ENCODE data around the gene DEK. TPM values are rescaled to one million over a fixed set of nuclear protein-coding genes. Genes with fewer than 3 reads are reported as not detected.

The DEK gene
- total RNA-seq, 1 experiment from 2014 or later, result 108 TPM

DNA sequence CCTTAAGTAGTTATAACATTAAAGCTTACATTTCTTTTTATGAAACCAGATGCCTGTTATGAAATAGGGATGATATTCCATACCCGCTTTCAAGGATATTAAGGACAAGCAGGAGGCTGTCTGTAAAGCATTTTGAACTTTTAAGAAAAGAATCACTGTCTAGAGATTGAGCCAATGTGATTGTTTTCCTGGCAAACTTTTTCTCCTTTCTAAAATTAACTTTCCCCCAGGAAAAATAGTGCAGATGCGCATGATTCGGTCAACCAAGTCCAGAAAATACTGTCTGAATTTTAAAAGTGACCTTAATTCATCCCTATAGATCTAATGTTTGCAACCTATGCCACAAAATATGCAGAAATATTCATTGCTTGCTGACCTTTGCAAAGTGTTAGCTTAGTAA lies 15.1 kb upstream of the DEK start:
- DNase-seq (ENCODE audit: low read depth, low spot score) (no peak), ATAC-seq (no peak)
- H3K9ac ChIP-seq (ENCODE audit: low read length), result no peak overlapping the region
- no peaks in the 10 kb centered on the region for H3K9me2 ChIP-seq (ENCODE audit: insufficient read depth)
- no peaks in the 10 kb centered on the region for H3K79me2 ChIP-seq (ENCODE audit: insufficient read depth, low read length)
- H3K27ac ChIP-seq (ENCODE audit: low read depth, low read length), result no peak overlapping the region
- RAD21 ChIA-PET (ENCODE audit: low non-redundant PET in 1 of 2, low total read pairs in 2 of 2, uncharacterized antibody in 2 of 2, unreplicated experiment in 2 of 2), result no interaction called here
- no peak for TF ChIP-seq SRF (IDR thresholded peaks at IDR 0.05; ENCODE audit: low read depth)
- TF ChIP-seq POLR2AphosphoS5 (IDR thresholded peaks at IDR 0.05; ENCODE audit: low read depth, low read length), result no peak
- no peak for TF ChIP-seq SP1 (IDR thresholded peaks at IDR 0.05; ENCODE audit: low read depth)
- no peak for TF ChIP-seq YY1 (IDR thresholded peaks at IDR 0.05; ENCODE audit: extremely low read depth, insufficient replicate concordance, low read depth, low read length)
- no peak for TF ChIP-seq ZNF274 (IDR thresholded peaks at IDR 0.05; ENCODE audit: low read depth, low read length)
- TF ChIP-seq CTCF (IDR thresholded peaks at IDR 0.05 in 2 of 3, conservative IDR thresholded peaks at IDR 0.05 in 1 of 3; ENCODE audit: borderline replicate concordance in 1 of 3, insufficient read depth in 1 of 3, low read depth in 2 of 3, low read length in 2 of 3), result no peak
- TF ChIP-seq, protein P1, sequence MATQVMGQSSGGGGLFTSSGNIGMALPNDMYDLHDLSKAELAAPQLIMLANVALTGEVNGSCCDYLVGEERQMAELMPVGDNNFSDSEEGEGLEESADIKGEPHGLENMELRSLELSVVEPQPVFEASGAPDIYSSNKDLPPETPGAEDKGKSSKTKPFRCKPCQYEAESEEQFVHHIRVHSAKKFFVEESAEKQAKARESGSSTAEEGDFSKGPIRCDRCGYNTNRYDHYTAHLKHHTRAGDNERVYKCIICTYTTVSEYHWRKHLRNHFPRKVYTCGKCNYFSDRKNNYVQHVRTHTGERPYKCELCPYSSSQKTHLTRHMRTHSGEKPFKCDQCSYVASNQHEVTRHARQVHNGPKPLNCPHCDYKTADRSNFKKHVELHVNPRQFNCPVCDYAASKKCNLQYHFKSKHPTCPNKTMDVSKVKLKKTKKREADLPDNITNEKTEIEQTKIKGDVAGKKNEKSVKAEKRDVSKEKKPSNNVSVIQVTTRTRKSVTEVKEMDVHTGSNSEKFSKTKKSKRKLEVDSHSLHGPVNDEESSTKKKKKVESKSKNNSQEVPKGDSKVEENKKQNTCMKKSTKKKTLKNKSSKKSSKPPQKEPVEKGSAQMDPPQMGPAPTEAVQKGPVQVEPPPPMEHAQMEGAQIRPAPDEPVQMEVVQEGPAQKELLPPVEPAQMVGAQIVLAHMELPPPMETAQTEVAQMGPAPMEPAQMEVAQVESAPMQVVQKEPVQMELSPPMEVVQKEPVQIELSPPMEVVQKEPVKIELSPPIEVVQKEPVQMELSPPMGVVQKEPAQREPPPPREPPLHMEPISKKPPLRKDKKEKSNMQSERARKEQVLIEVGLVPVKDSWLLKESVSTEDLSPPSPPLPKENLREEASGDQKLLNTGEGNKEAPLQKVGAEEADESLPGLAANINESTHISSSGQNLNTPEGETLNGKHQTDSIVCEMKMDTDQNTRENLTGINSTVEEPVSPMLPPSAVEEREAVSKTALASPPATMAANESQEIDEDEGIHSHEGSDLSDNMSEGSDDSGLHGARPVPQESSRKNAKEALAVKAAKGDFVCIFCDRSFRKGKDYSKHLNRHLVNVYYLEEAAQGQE (IDR thresholded peaks at IDR 0.05; ENCODE audit: low read depth), result no peak
- no peak for TF ChIP-seq ELF1 (IDR thresholded peaks at IDR 0.05; ENCODE audit: borderline replicate concordance, low read depth)
- no peak overlapping the region for H2AFZ ChIP-seq (ENCODE audit: low read depth, low read length, poor library complexity, severe bottlenecking)
- no peaks in the 10 kb centered on the region for H3K9me3 ChIP-seq (ENCODE audit: control insufficient read depth in 1 of 2, insufficient read depth in 1 of 2, low read depth in 1 of 2, low read length in 2 of 2)
- H3K27me3 ChIP-seq (ENCODE audit: insufficient read depth, low read length), result no peaks in the 10 kb centered on the region
- no peaks in the 10 kb centered on the region for H3K4me1 ChIP-seq (ENCODE audit: control insufficient read depth in 1 of 2, insufficient read depth in 2 of 2, low read length in 2 of 2)
- POLR2A ChIA-PET, result no interaction called here
- no peaks in the 10 kb centered on the region for H3K36me3 ChIP-seq (ENCODE audit: control insufficient read depth in 1 of 2, insufficient read depth in 2 of 2, low read length in 2 of 2)
- CTCF ChIA-PET, result no interaction called here
- no TSS peak for BruUV-seq (replicated peaks)
- H3K4me3 ChIP-seq (replicated peaks in 1 of 2; ENCODE audit: low read depth in 1 of 2, low read length in 2 of 2), result no peak overlapping the region
- H3K4me2 ChIP-seq (ENCODE audit: low read length), result no peak overlapping the region
- no peaks in the 10 kb centered on the region for H4K20me1 ChIP-seq (ENCODE audit: insufficient read depth)
- intact Hi-C loops (cut with micrococcal nuclease), result no loop called here

Data from HCT116 (cell line).